H1 (cell line): Measurements from ENCODE around the gene ZNF362. TPM values are rescaled to one million over a fixed set of nuclear protein-coding genes. Genes with fewer than 3 reads are reported as not detected.

Experiments
- CTCF ChIA-PET: fragments of 300-600 bp; sonication (Branson Sonifier 250); formaldehyde crosslinking; loops from one replicate; lab custom pipeline; 2021; ENCODE audit not compliant: partially characterized antibody; lab: Charles Lee
- POLR2A ChIA-PET: fragments of 300-600 bp; sonication (Branson Sonifier 250); formaldehyde crosslinking; loops from one replicate; lab custom pipeline; 2021; ENCODE audit warnings: inconsistent platforms; ENCODE audit not compliant: partially characterized antibody; lab: Charles Lee
- DNase-seq, 2 experiments: peaks; one replicate each; pipeline versions ENCODE4 v3.0.0 to v3.0.0-alpha.2; 2010 to 2022; ENCODE audit warnings: low spot score in 2 of 2, low read depth in 1 of 2, mixed read lengths in 1 of 2
- FAIRE-seq: peaks from 2 replicates; lab custom pipeline; 2011; peaks lifted over from hg19 to GRCh38; lab: Jason Lieb, UNC
- H2AFZ ChIP-seq: 2 replicates; pipeline ENCODE4 v1.8.1; 2012; ENCODE audit warnings: low read length, inconsistent platforms
- H2AK5ac ChIP-seq: 2 replicates; pipeline ENCODE4 v1.6.1; 2013; ENCODE audit warnings: low read depth, low read length
- H2BK120ac ChIP-seq: replicated peaks from 2 replicates; pipeline ENCODE3; 2013; ENCODE audit warnings: low read depth, low read length, inconsistent platforms
- H2BK12ac ChIP-seq: 2 replicates; pipeline ENCODE4 v1.6.1; 2013; ENCODE audit warnings: low read depth, low read length
- H2BK15ac ChIP-seq: 2 replicates; pipeline ENCODE4 v1.6.1; 2013; ENCODE audit warnings: low read length
- H2BK20ac ChIP-seq: 2 replicates; pipeline ENCODE4 v1.6.1; 2013; ENCODE audit warnings: low read length
- H2BK5ac ChIP-seq: 2 replicates; pipeline ENCODE4 v1.6.1; 2013; ENCODE audit warnings: low read depth, low read length
- H3K14ac ChIP-seq: 2 replicates; pipeline ENCODE4 v1.6.1; 2013; ENCODE audit warnings: inconsistent platforms; ENCODE audit not compliant: insufficient read length
- H3K18ac ChIP-seq: 2 replicates; pipeline ENCODE4 v1.6.1; 2013; ENCODE audit warnings: low read length; ENCODE audit errors: extremely low read depth
- H3K23ac ChIP-seq: 2 replicates; pipeline ENCODE4 v1.6.1; 2013; ENCODE audit warnings: inconsistent platforms; ENCODE audit not compliant: insufficient read length
- H3K23me2 ChIP-seq: 2 replicates; pipeline ENCODE4 v1.6.1; 2013; ENCODE audit warnings: low read depth, low read length
- H3K27ac ChIP-seq: 2 replicates; pipeline ENCODE4 v1.6.1; 2011; ENCODE audit warnings: low read depth, low read length, inconsistent platforms
- H3K27me3 ChIP-seq, 4 experiments: replicated peaks in 1 of 4; 1 replicate in 1 of 4; 2 replicates in 3 of 4; pipeline versions ENCODE4 v1.6.1 to v1.8.1; 2011 to 2013; ENCODE audit warnings: low read length in 3 of 4, mild to moderate bottlenecking in 3 of 4, inconsistent platforms in 2 of 4, mixed read lengths in 2 of 4, moderate library complexity in 1 of 4; ENCODE audit not compliant: control insufficient read depth in 3 of 4, insufficient read depth in 3 of 4; ENCODE audit errors: extremely low read depth in 1 of 4
- H3K36me3 ChIP-seq, 4 experiments: 2 replicates each; pipeline versions ENCODE4 v1.6.1 to v1.8.1; 2011 to 2013; ENCODE audit warnings: mild to moderate bottlenecking in 4 of 4, low read length in 3 of 4, moderate library complexity in 2 of 4, control low read depth in 1 of 4, inconsistent platforms in 1 of 4; ENCODE audit not compliant: insufficient read depth in 4 of 4, control insufficient read depth in 2 of 4
- H3K4ac ChIP-seq: replicated peaks from 2 replicates; pipeline ENCODE3; 2013; ENCODE audit warnings: low read length, low read depth, mixed read lengths, inconsistent platforms; ENCODE audit not compliant: insufficient read length
- H3K4me1 ChIP-seq, 4 experiments: replicated peaks in 1 of 4; 1 replicate in 1 of 4; 2 replicates in 3 of 4; pipeline versions ENCODE4 v1.6.1 to v1.8.1; 2011 to 2013; ENCODE audit warnings: low read length in 3 of 4, inconsistent platforms in 2 of 4, mixed read lengths in 1 of 4; ENCODE audit not compliant: insufficient read depth in 4 of 4, control insufficient read depth in 3 of 4
- H3K4me2 ChIP-seq, 2 experiments: 2 replicates each; pipeline versions ENCODE4 v1.6.1 to v1.8.1; 2011 to 2013; ENCODE audit warnings: low read depth in 2 of 2, low read length in 2 of 2, control low read depth in 1 of 2, inconsistent platforms in 1 of 2, mild to moderate bottlenecking in 1 of 2; ENCODE audit not compliant: insufficient read depth in 1 of 2
- H3K4me3 ChIP-seq, 4 experiments: fragments of 200-600, 300-600 bp in 1 of 4; sonication (generic), shearing (Covaris generic), sonication (Bioruptor Twin) in 1 of 4; 2 replicates each; pipeline versions ENCODE4 v1.5.1 to v1.8.1; 2011 to 2016; ENCODE audit warnings: low read length in 4 of 4, low read depth in 3 of 4, control low read depth in 2 of 4, inconsistent platforms in 2 of 4, mild to moderate bottlenecking in 2 of 4, mixed read lengths in 1 of 4, moderate library complexity in 1 of 4; ENCODE audit not compliant: insufficient read depth in 2 of 4; ENCODE audit errors: extremely low read depth in 1 of 4
- H3K56ac ChIP-seq: replicated peaks from 2 replicates; pipeline ENCODE3; 2013; ENCODE audit warnings: low read depth, mild to moderate bottlenecking, mixed read lengths, low read length, inconsistent platforms; ENCODE audit not compliant: insufficient read length
- H3K79me1 ChIP-seq: 2 replicates; pipeline ENCODE4 v1.6.1; 2013; ENCODE audit warnings: low read depth, low read length, control low read depth
- H3K79me2 ChIP-seq, 2 experiments: 2 replicates each; pipeline versions ENCODE4 v1.6.1 to v1.8.1; 2012 to 2013; ENCODE audit warnings: low read length in 2 of 2, mild to moderate bottlenecking in 2 of 2, inconsistent platforms in 1 of 2; ENCODE audit not compliant: insufficient read depth in 2 of 2, control insufficient read depth in 1 of 2
- H3K9ac ChIP-seq, 4 experiments: replicated peaks in 1 of 4; 1 replicate in 1 of 4; 2 replicates in 3 of 4; pipeline versions ENCODE4 v1.6.1 to v1.8.1; 2011 to 2013; ENCODE audit warnings: low read depth in 3 of 4, low read length in 3 of 4, control low read depth in 2 of 4, mild to moderate bottlenecking in 2 of 4, moderate library complexity in 2 of 4, inconsistent platforms in 1 of 4; ENCODE audit errors: extremely low read depth in 1 of 4
- H3K9me3 ChIP-seq, 2 experiments: 2 replicates each; pipeline versions ENCODE4 v1.6.1 to v1.8.1; 2012 to 2013; ENCODE audit warnings: mild to moderate bottlenecking in 2 of 2, moderate library complexity in 2 of 2, control low read depth in 1 of 2, inconsistent platforms in 1 of 2, low read depth in 1 of 2, low read length in 1 of 2, mixed read lengths in 1 of 2; ENCODE audit not compliant: insufficient read depth in 2 of 2
- H4K20me1 ChIP-seq, 2 experiments: replicated peaks in 1 of 2; 2 replicates each; pipeline versions ENCODE3 to v1.8.1; 2011 to 2013; ENCODE audit warnings: inconsistent platforms in 2 of 2, low read length in 2 of 2, mild to moderate bottlenecking in 1 of 2; ENCODE audit not compliant: insufficient read depth in 2 of 2, control insufficient read depth in 1 of 2
- H4K5ac ChIP-seq: 2 replicates; pipeline ENCODE4 v1.6.1; 2013; ENCODE audit warnings: low read length, low read depth, mixed read lengths, inconsistent platforms; ENCODE audit not compliant: insufficient read length
- H4K8ac ChIP-seq: 2 replicates; pipeline ENCODE4 v1.8.0; 2013; ENCODE audit warnings: mild to moderate bottlenecking, moderate library complexity, low read length, inconsistent platforms; ENCODE audit not compliant: insufficient read depth; ENCODE audit errors: extremely low read depth
- H4K91ac ChIP-seq: replicated peaks from 2 replicates; pipeline ENCODE3; 2013; ENCODE audit warnings: low read length, mixed read lengths, inconsistent platforms; ENCODE audit not compliant: insufficient read length
- EGR1 ChIP-seq: IDR thresholded peaks from 2 replicates; pipeline ENCODE4 v1.6.1; 2011; ENCODE audit warnings: low read depth, low read length, borderline replicate concordance
- EZH2 ChIP-seq: fragments of 200-600 bp; sonication (generic); IDR thresholded peaks from 2 replicates; pipeline ENCODE4 v1.7.1; 2012; ENCODE audit warnings: low read depth, mild to moderate bottlenecking, moderate library complexity, low read length, inconsistent platforms; ENCODE audit not compliant: severe bottlenecking
- POU5F1 ChIP-seq: IDR thresholded peaks from 2 replicates; pipeline ENCODE4 v1.6.1; 2011; ENCODE audit warnings: low read depth, mild to moderate bottlenecking, low read length, moderate library complexity
- RBBP5 ChIP-seq: IDR thresholded peaks from 2 replicates; pipeline ENCODE4 v1.7.1; 2012; ENCODE audit warnings: low read depth, mild to moderate bottlenecking, inconsistent platforms, low read length, moderate library complexity, borderline replicate concordance
- SRF ChIP-seq: IDR thresholded peaks from 2 replicates; pipeline ENCODE4 v1.6.1; 2011; ENCODE audit warnings: mild to moderate bottlenecking, low read depth, low read length, moderate library complexity
- TBP ChIP-seq: IDR thresholded peaks from 2 replicates; pipeline ENCODE4 v1.6.1; 2011; ENCODE audit warnings: low read depth, low read length, improper control_type of control experiment
- WGBS, 2 experiments: shearing (Covaris generic) in 1 of 2; methylation state at CpG; one replicate each; pipeline versions ENCODE4 v1.1.6 to v1.1.7; 2013 to 2015; ENCODE audit warnings: low lambda C conversion rate in 2 of 2, mixed read lengths in 2 of 2, inconsistent platforms in 1 of 2, low coverage in 1 of 2, missing lambda C conversion rate in 1 of 2; ENCODE audit not compliant: insufficient replicate concordance in 2 of 2, insufficient coverage in 1 of 2, insufficient read length in 1 of 2; ENCODE audit errors: extremely low coverage in 1 of 2, missing lambda C conversion rate in 1 of 2; 5-methylcytosine and 5-hydroxymethylcytosine counted together
- polyA plus RNA-seq, 7 experiments: library from polyadenylated mRNA; depleted of rRNA in 3 of 7; stranded (reverse) in 5 of 7; unstranded in 2 of 7; fragments of >200 nt in 5 of 7; fragments of 200-250 nt in 2 of 7; gene quantifications; 1 replicate in 5 of 7; 2 replicates in 1 of 7; 4 replicates in 1 of 7; pipeline versions ENCODE4 v1.2.1 to v1.2.3, GENCODE V29; 2011 to 2013; ENCODE audit warnings: missing spikeins in 2 of 7, mixed read lengths in 2 of 7
- total RNA-seq: library from RNA; stranded (reverse); fragmentation: NEBNext Ultra II Directional; extraction: Animal tissue kit (Norgen Biotek cat#: 25700); gene quantifications from 2 replicates; pipeline ENCODE4 v1.2.1, GENCODE V29; 2021

The ZNF362 gene
- total and polyA plus RNA-seq, 2 of the 8 experiments (the other 6 are each of a cell fraction or from before 2014, with no cell fraction given) = 24.2 to 27.8 TPM

GRCh38 chr1:33301273-33301984 lies 45.1 kb downstream of the ZNF362 start:
- H3K36me3 ChIP-seq = peaks cover 0 to 7% (median under 1%) of the 10 kb centered on the region in 4 experiments; a peak in 6 of 8 replicates
- H3K9ac ChIP-seq = no peak overlapping the region
- no peak overlapping the region for H3K18ac ChIP-seq
- no peak overlapping the region for H4K5ac ChIP-seq
- H3K56ac ChIP-seq = no peak overlapping the region
- TF ChIP-seq EGR1 (no peak), EZH2 (no peak), SRF (no peak), POU5F1 (no peak), TBP (no peak), RBBP5 (no peak)
- no peak overlapping the region for H3K4me3 ChIP-seq
- H3K9me3 ChIP-seq = no peaks in the 10 kb centered on the region
- 89% methylated on average over 4 of the region's 4 CpGs; no CpG with 5 or more reads in 1 of the 2 experiments for WGBS, 2 experiments
- H3K4ac ChIP-seq = no peak overlapping the region
- H2BK120ac ChIP-seq = no peak overlapping the region
- H3K23ac ChIP-seq = no peak overlapping the region
- H3K79me2 ChIP-seq = no peaks in the 10 kb centered on the region
- no peak overlapping the region for H4K91ac ChIP-seq
- H2BK20ac ChIP-seq = no peak overlapping the region
- ChIA-PET CTCF (interaction anchor here (0.7 to 1.0 kb wide), 3 partner anchors 12 to 63 kb away, joined by 3 to 4 read pairs (median 4); no protein-coding TSS in a partner anchor), POLR2A (interaction anchor here (0.7 kb wide), 1 partner anchor 71 kb away, joined by 3 read pairs; no protein-coding TSS in a partner anchor)
- peaks cover 4 to 14% (median 10%) of the 10 kb centered on the region in 4 experiments for H3K27me3 ChIP-seq
- FAIRE-seq (no peak), DNase-seq (no peak)
- peaks cover 0 to 3% of the 10 kb centered on the region in 2 experiments for H4K20me1 ChIP-seq
- no peak overlapping the region for H3K14ac ChIP-seq
- H3K23me2 ChIP-seq = peaks cover 3% of the 10 kb centered on the region; the same call in 1 of the 2 replicates
- no peak overlapping the region for H2BK15ac ChIP-seq
- peaks cover 0 to 8% (median under 1%) of the 10 kb centered on the region in 4 experiments; a peak in 4 of 7 replicates for H3K4me1 ChIP-seq
- H2BK5ac ChIP-seq = no peak overlapping the region
- no peaks in the 10 kb centered on the region for H3K79me1 ChIP-seq
- no peak overlapping the region for H2AK5ac ChIP-seq
- no peak overlapping the region for H3K27ac ChIP-seq
- H3K4me2 ChIP-seq = no peak overlapping the region
- H2BK12ac ChIP-seq = no peak overlapping the region; the same call in 1 of the 2 replicates
- no peak overlapping the region for H2AFZ ChIP-seq
- no peak overlapping the region for H4K8ac ChIP-seq
